Ureter (tissue), 1 donor: ENCODE data around the gene TBC1D17. TPM values are rescaled to one million over a fixed set of nuclear protein-coding genes. Genes with fewer than 3 reads are reported as not detected.
A peak's percentile ranks its signal among the peaks of the same experiment; 100 is the strongest.

Source experiments
- DNase-seq: peaks from one replicate; pipeline ENCODE4 v3.0.0-alpha.2; 2020; ENCODE audit warnings: low spot score
- total RNA-seq: library from RNA; stranded (reverse); gene quantifications from one replicate; pipeline ENCODE4 v1.2.4, GENCODE V29; 2023
- donor health status: DM: yes; HTN: yes; CAD: no.

TBC1D17 gene
- total RNA-seq, 1 donor from 2014 or later, result 30.4 TPM

GRCh38 chr19:49875857-49876421, 1.6 kb upstream of the TBC1D17 start:
- DNase-seq, result peak; percentile 77

- DNase-seq, result peak; percentile 98
Measured at GRCh38 chr19:49876422-49877019, 981 bp upstream of the TBC1D17 start.

GRCh38 chr19:49877879-49878743, 609 bp downstream of the TBC1D17 start:
- DNase-seq, result peak; percentile 98

GRCh38 chr19:49878744-49879070, 1.2 kb downstream of the TBC1D17 start:
- no peak for DNase-seq

- no peak for DNase-seq
Measured at GRCh38 chr19:49879243-49879963, 1.9 kb downstream of the TBC1D17 start.

- no peak for DNase-seq
Measured at GRCh38 chr19:49880162-49880869, 2.8 kb downstream of the TBC1D17 start.

- no peak for DNase-seq
Measured at GRCh38 chr19:49881186-49881585, 3.7 kb downstream of the TBC1D17 start.

- no peak for DNase-seq
Measured at GRCh38 chr19:49881672-49882394, 4.3 kb downstream of the TBC1D17 start.

GRCh38 chr19:49882643-49883042, 5.1 kb downstream of the TBC1D17 start:
- no peak for DNase-seq

- no peak for DNase-seq
Measured at GRCh38 chr19:49883094-49883493, 5.6 kb downstream of the TBC1D17 start.

- DNase-seq, result no peak
Measured at GRCh38 chr19:49884109-49884508, 6.6 kb downstream of the TBC1D17 start.

GRCh38 chr19:49884760-49885159, 7.3 kb downstream of the TBC1D17 start:
- DNase-seq, result no peak

GRCh38 chr19:49887037-49887664, 9.6 kb downstream of the TBC1D17 start:
- DNase-seq, result no peak

- DNase-seq, result no peak
Measured at GRCh38 chr19:49887665-49888509, 10.4 kb downstream of the TBC1D17 start.

- DNase-seq, result no peak
Measured at GRCh38 chr19:49888510-49888824, 11.0 kb downstream of the TBC1D17 start.

- no peak for DNase-seq
Measured at GRCh38 chr19:49889038-49889686, 11.7 kb downstream of the TBC1D17 start.

GRCh38 chr19:49889687-49890348, 12.3 kb downstream of the TBC1D17 start:
- DNase-seq, result no peak
